CD4-positive, alpha-beta T cell treated with Interleukin-10 for 1 hour (primary cell): ENCODE results near the gene PRKD2.
"Not testable (repeated sequence)": the region's sequence is repeated elsewhere in the genome, so short reads cannot be mapped to it uniquely, and the experiment has no call there.

Source experiments
- DNase-seq: peaks from one replicate; pipeline ENCODE4 v3.0.0-alpha.2; 2020

The PRKD2 gene

DNA sequence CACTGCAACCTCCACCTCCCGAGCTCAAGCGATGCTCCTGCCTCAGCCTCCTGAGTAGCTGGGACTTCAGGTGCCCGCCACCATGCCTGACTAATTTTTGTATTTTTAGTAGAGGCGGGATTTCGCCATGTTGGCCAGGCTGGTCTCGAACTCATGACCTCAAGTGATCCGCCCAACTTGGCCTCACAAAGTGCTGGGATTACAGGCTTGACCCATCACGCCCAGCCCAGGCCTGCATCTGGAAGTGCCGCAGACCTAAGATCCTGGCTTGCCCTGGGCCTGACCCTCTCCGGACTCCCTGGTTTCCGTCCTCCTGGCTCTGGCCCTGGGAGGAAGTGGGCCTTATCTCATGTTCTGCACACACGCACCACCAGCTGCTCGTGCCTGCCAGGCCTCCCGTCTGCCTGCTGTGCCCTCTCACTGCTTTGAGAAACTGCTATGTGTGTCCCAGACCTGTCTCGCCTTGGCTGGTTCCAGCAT, 87.3 kb downstream of the PRKD2 start:
- no peak for DNase-seq

DNA sequence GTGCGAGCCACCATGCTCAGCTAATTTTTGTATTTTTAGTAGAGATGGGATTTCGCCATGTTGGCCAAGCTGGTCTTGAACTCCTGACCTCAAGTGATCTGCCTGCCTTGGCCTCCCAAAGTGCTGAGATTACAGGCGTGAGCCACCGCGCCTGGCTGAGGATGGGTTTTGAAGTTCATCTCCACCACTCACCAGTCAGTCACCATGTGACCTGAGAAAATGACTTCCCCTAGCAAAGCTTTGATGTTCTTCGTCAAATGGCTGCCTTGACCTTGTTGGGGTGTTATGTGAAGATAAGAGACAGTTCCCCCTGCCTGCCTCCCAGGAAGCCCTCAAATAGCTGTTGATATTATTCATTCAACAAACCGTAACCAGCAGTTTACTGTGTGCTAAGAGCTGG, 87.9 kb downstream of the PRKD2 start:
- DNase-seq, result not testable (repeated sequence)

DNA sequence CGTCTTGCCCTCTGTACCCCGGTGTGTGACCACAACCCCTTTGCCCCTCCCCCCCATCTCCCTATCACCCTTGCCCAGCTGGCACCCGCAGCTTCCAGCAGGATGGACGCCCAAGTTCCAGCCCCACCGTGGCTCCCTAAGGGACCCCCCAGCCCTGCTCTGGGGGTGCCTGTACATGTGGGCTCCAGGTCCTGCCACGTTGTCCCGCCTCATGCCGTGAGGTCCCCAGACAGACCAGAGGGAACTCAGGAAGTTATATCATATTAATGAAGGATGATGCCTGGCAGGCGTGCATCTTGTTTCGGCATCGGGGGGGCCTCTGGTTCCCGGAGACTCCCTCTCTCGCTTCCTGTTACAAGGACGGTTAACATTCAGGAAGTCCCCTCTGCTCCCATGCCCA, 90.5 kb downstream of the PRKD2 start:
- DNase-seq, result no peak

DNA sequence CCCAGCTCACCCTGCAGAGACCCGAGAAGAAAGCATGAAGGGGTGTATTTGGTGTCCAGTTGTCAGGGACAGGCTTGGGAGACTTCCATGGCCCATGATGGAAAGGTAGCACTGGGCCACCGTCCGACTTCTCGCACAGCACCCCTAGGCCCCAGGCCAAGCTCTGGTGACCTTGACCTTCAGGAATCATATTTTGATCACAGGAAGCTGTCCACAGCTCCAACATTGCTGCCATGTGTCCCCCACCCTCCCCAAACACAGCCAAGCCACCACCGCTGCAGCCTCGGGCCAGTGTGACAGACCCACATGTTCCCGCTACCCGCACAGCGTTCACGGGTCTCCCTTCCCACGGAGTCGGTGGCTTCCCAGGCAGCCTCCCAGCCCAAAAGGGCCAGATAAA, 91.2 kb downstream of the PRKD2 start:
- DNase-seq, result no peak

GRCh38 chr19:46624958-46625661, 91.8 kb downstream of the PRKD2 start, which contains the start of gene PTGIR:
PTGIR (minus strand) TSS chr19:46625089; CDS start chr19:46624225, 864 bp downstream.
- no peak for DNase-seq
